Uterus (tissue), 4 donors: ENCODE measurements around the gene RALGPS2. TPM values are rescaled to one million over a fixed set of nuclear protein-coding genes. Genes with fewer than 3 reads are reported as not detected.

Source experiments
- DNase-seq, 2 donors: peaks; one replicate each; pipeline ENCODE4 v3.0.0-alpha.2; 2019 to 2020
- H3K27ac ChIP-seq, 2 donors: fragments of 200-600 bp; sonication (generic); 1 replicate in 1 of 2; 2 replicates in 1 of 2; pipeline ENCODE4 v1.5.1; 2016 to 2018
- H3K27me3 ChIP-seq, 2 donors: fragments of 200-600 bp; sonication (generic); one replicate each; pipeline ENCODE4 v1.5.1; 2018 to 2019; ENCODE audit warnings: control low read depth in 1 of 2
- H3K36me3 ChIP-seq, 2 donors: fragments of 200-600 bp; sonication (generic); one replicate each; pipeline ENCODE4 v1.5.1; 2019; ENCODE audit warnings: control low read depth in 1 of 2
- H3K4me1 ChIP-seq, 2 donors: fragments of 200-600 bp; sonication (generic); one replicate each; pipeline ENCODE4 v1.5.1; 2018 to 2019; ENCODE audit warnings: control low read depth in 1 of 2
- H3K4me3 ChIP-seq, 2 donors: fragments of 200-600 bp; sonication (generic); 1 replicate in 1 of 2; 2 replicates in 1 of 2; pipeline ENCODE4 v1.5.1; 2018 to 2019; ENCODE audit warnings: mild to moderate bottlenecking in 1 of 2
- H3K9me3 ChIP-seq, 2 donors: fragments of 200-600 bp; sonication (generic); one replicate each; pipeline ENCODE4 v1.5.1; 2019; ENCODE audit warnings: control low read depth in 1 of 2
- POLR2A ChIP-seq, 2 donors: fragments of 450-650 bp; IDR thresholded peaks; one replicate each; pipeline ENCODE4 v1.6.1; 2016; ENCODE audit warnings: antibody characterized with exemption in 2 of 2, mild to moderate bottlenecking in 1 of 2, moderate library complexity in 1 of 2
- intact Hi-C: fragments of 100-400 bp; cut with DNase I; formaldehyde crosslinking; loops from one replicate; pipeline ENCODE4 v1.15.1; 2023; ENCODE audit warnings: low total_unique reads
- total RNA-seq, 4 donors: library from RNA; depleted of rRNA in 3 of 4; stranded (reverse); fragments of >200 nt in 3 of 4; gene quantifications; one replicate each; pipeline versions ENCODE4 v1.1.0 to v1.2.4, GENCODE V29; 2014 to 2023
- TF ChIP-seq, protein P1 (sequence below), 4 experiments: fragments of 200-600 bp in 2 of 4; fragments of 450-650 bp in 2 of 4; sonication (generic) in 2 of 4; IDR thresholded peaks; one replicate each; pipeline ENCODE4 v1.5.1; 2016 to 2019; ENCODE audit warnings: antibody characterized with exemption in 4 of 4, mild to moderate bottlenecking in 2 of 4, moderate library complexity in 1 of 4
- donor health status: DM: yes; HTN: yes; CAD: no.

Gene RALGPS2
- total RNA-seq, 4 donors from 2014 or later = 4.9 to 109 (median 24.7) TPM

DNA sequence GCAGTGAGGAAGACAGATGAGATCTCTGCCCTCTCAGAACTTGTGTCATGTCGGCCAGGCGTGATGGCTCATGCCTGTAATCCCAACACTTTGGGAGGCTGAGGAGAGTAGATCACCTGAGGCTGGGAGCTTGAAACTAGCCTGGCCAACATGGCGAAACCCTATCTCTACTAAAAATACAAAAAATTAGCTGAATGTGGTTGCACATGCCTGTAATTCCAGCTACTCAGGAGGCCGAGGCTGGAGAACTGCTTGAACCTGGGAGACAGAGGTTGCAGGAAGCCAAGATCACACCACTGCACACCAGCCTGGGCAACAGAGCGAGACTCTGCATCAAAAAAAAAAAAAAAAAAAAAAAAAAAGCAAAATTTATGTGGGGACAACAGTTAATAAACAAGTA is 40.9 kb upstream of the RALGPS2 start:
- DNase-seq = no peak
- Histone ChIP-seq H3K4me1 (no peaks in the 10 kb centered on the region), H3K36me3 (no peaks in the 10 kb centered on the region), H3K27me3 (no peaks in the 10 kb centered on the region), H3K27ac (no peak overlapping the region), H3K4me3 (no peak overlapping the region), H3K9me3 (no peaks in the 10 kb centered on the region)
- intact Hi-C loops = no loop called here
- TF ChIP-seq, protein P1, sequence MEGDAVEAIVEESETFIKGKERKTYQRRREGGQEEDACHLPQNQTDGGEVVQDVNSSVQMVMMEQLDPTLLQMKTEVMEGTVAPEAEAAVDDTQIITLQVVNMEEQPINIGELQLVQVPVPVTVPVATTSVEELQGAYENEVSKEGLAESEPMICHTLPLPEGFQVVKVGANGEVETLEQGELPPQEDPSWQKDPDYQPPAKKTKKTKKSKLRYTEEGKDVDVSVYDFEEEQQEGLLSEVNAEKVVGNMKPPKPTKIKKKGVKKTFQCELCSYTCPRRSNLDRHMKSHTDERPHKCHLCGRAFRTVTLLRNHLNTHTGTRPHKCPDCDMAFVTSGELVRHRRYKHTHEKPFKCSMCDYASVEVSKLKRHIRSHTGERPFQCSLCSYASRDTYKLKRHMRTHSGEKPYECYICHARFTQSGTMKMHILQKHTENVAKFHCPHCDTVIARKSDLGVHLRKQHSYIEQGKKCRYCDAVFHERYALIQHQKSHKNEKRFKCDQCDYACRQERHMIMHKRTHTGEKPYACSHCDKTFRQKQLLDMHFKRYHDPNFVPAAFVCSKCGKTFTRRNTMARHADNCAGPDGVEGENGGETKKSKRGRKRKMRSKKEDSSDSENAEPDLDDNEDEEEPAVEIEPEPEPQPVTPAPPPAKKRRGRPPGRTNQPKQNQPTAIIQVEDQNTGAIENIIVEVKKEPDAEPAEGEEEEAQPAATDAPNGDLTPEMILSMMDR (IDR thresholded peaks at IDR 0.05) = no peak
- no peak for TF ChIP-seq POLR2A (IDR thresholded peaks at IDR 0.05)

GRCh38 chr1:178684542-178685000 is 40.5 kb upstream of the RALGPS2 start:
- H3K27me3 ChIP-seq = no peaks in the 10 kb centered on the region
- H3K4me1 ChIP-seq = no peaks in the 10 kb centered on the region
- no peak for DNase-seq
- intact Hi-C loops = no loop called here
- TF ChIP-seq, protein P1 (IDR thresholded peaks at IDR 0.05) = no peak
- no peak for TF ChIP-seq POLR2A (IDR thresholded peaks at IDR 0.05)
- H3K27ac ChIP-seq = no peak overlapping the region
- H3K36me3 ChIP-seq = no peaks in the 10 kb centered on the region
- H3K9me3 ChIP-seq = no peaks in the 10 kb centered on the region
- no peak overlapping the region for H3K4me3 ChIP-seq

GRCh38 chr1:178686407-178686806 is 38.6 kb upstream of the RALGPS2 start:
- H3K4me3 ChIP-seq = no peak overlapping the region
- no peaks in the 10 kb centered on the region for H3K4me1 ChIP-seq
- no peak for DNase-seq
- TF ChIP-seq POLR2A (IDR thresholded peaks at IDR 0.05) = no peak
- TF ChIP-seq, protein P1 (IDR thresholded peaks at IDR 0.05) = no peak
- no peaks in the 10 kb centered on the region for H3K36me3 ChIP-seq
- intact Hi-C loops = no loop called here
- no peaks in the 10 kb centered on the region for H3K27me3 ChIP-seq
- no peaks in the 10 kb centered on the region for H3K9me3 ChIP-seq
- H3K27ac ChIP-seq = no peak overlapping the region

GRCh38 chr1:178688244-178688643 is 36.8 kb upstream of the RALGPS2 start:
- H3K36me3 ChIP-seq = no peaks in the 10 kb centered on the region
- no peaks in the 10 kb centered on the region for H3K27me3 ChIP-seq
- DNase-seq = peak; percentile 15 to 56
- intact Hi-C loops = no loop called here
- H3K4me3 ChIP-seq = no peak overlapping the region
- H3K9me3 ChIP-seq = no peaks in the 10 kb centered on the region
- no peaks in the 10 kb centered on the region for H3K4me1 ChIP-seq
- TF ChIP-seq, protein P1 (IDR thresholded peaks at IDR 0.05) = no peak
- H3K27ac ChIP-seq = no peak overlapping the region

DNA sequence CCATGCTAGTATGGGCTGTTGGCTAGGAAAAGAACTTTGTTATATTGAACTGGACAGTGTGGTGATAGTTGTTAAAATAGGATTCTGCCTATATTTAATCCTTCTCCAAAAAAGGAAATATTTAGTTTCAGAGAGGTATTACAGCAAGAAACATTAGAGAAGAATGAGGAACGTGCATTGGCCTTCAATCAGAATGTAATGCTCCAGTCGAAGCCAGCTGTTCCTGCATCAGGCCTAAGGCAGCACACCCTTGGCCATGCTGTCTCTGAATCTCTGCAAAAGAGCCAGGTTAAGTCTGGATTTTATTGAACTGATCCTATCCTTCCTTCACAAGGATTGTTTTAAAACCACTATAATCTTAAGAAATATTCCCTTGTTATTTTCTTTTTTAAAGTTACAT is 35.3 kb upstream of the RALGPS2 start:
- no peak overlapping the region for H3K4me3 ChIP-seq
- no peaks in the 10 kb centered on the region for H3K36me3 ChIP-seq
- no peak overlapping the region for H3K27ac ChIP-seq
- DNase-seq = no peak
- no peak for TF ChIP-seq POLR2A (IDR thresholded peaks at IDR 0.05)
- TF ChIP-seq, protein P1 (IDR thresholded peaks at IDR 0.05) = no peak
- intact Hi-C loops = no loop called here
- no peaks in the 10 kb centered on the region for H3K27me3 ChIP-seq
- no peaks in the 10 kb centered on the region for H3K9me3 ChIP-seq
- H3K4me1 ChIP-seq = no peaks in the 10 kb centered on the region
